ENCODE measurements around the gene BGLAP.

BGLAP gene

DNA sequence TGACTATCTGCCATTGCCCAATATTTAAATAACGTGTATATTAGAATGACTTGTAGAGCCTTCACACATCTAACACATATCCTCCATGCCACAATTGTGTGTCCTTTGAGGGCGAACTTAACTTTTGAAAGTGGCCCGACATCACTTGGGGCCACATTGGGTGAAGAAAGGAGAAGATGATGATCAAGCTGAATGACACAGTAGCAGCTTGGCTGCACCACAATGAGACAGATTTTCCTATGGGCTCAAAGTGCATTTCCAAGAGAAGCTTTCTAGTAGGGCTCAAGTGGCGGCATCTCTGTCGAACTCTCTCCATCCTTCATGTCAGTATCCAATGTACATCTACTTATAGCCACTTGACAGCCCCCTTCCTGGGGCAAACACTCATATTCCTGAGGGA, 3.7 kb upstream of the BGLAP start:
- no peaks in the 10 kb centered on the region for H3K27me3 Mint-ChIP-seq
- H3K4me3 Mint-ChIP-seq, result no peak overlapping the region
- H3K4me1 Mint-ChIP-seq (ENCODE audit: low read depth), result no peaks in the 10 kb centered on the region
- no peaks in the 10 kb centered on the region for H3K9me3 Mint-ChIP-seq (ENCODE audit: low read depth)
- peaks cover 9% of the 10 kb centered on the region for H3K36me3 Mint-ChIP-seq
- H3K27ac Mint-ChIP-seq, result no peak overlapping the region

DNA sequence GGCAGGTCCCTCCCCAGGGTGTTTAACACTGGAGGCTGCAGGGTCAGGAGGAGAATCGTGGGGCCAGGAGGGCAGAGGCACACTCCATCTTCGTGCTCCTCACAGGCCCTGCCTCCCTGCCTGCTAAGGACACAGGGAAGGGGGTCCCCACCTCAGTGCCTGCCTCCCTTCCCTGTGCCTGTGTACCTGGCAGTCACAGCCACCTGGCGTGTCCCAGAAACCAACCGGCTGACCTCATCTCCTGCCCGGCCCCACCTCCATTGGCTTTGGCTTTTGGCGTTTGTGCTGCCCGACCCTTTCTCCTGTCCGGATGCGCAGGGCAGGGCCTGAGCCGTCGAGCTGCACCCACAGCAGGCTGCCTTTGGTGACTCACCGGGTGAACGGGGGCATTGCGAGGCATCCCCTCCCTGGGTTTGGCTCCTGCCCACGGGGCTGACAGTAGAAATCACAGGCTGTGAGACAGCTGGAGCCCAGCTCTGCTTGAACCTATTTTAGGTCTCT, 623 bp upstream of the BGLAP start:
- H3K27ac Mint-ChIP-seq, result no peak overlapping the region
- H3K27me3 Mint-ChIP-seq, result no peaks in the 10 kb centered on the region
- peaks cover 16% of the 10 kb centered on the region for H3K4me1 Mint-ChIP-seq (ENCODE audit: low read depth)
- peaks cover 4% of the 10 kb centered on the region for H3K36me3 Mint-ChIP-seq
- no peaks in the 10 kb centered on the region for H3K9me3 Mint-ChIP-seq (ENCODE audit: low read depth)
- H3K4me3 Mint-ChIP-seq, result no peak overlapping the region

DNA sequence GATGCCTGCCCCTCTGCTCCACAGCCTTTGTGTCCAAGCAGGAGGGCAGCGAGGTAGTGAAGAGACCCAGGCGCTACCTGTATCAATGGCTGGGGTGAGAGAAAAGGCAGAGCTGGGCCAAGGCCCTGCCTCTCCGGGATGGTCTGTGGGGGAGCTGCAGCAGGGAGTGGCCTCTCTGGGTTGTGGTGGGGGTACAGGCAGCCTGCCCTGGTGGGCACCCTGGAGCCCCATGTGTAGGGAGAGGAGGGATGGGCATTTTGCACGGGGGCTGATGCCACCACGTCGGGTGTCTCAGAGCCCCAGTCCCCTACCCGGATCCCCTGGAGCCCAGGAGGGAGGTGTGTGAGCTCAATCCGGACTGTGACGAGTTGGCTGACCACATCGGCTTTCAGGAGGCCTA, 754 bp downstream of the BGLAP start:
- Mint-ChIP-seq H3K27me3 (no peaks in the 10 kb centered on the region), H3K4me3 (no peak overlapping the region), H3K4me1 (ENCODE audit: low read depth) (peaks cover 17% of the 10 kb centered on the region), H3K36me3 (no peaks in the 10 kb centered on the region), H3K9me3 (ENCODE audit: low read depth) (no peaks in the 10 kb centered on the region), H3K27ac (no peak overlapping the region)

DNA sequence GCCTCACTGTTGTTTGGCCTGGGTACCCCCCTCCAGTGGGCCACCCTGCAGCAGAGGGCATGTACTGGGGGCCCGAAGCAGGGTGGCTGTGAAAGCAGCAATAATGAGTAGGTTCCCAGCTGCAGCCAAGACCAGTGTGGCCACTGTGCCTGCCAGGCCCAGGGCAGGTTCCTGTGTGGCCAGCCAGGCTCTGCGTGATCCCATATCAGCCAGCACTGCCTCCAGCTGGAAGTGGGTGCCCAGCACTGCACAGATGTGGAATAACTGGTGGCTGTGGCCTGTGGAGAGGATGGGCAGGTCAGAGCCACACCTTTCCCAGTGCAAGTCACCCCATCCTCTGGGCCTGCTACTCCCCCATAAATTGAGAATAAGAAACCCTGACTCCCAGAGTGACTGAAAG, 2.1 kb downstream of the BGLAP start:
- Mint-ChIP-seq H3K4me3 (no peak overlapping the region), H3K27me3 (no peaks in the 10 kb centered on the region), H3K36me3 (no peaks in the 10 kb centered on the region), H3K27ac (no peak overlapping the region), H3K9me3 (ENCODE audit: low read depth) (no peaks in the 10 kb centered on the region), H3K4me1 (ENCODE audit: low read depth) (peaks cover 17% of the 10 kb centered on the region)

DNA sequence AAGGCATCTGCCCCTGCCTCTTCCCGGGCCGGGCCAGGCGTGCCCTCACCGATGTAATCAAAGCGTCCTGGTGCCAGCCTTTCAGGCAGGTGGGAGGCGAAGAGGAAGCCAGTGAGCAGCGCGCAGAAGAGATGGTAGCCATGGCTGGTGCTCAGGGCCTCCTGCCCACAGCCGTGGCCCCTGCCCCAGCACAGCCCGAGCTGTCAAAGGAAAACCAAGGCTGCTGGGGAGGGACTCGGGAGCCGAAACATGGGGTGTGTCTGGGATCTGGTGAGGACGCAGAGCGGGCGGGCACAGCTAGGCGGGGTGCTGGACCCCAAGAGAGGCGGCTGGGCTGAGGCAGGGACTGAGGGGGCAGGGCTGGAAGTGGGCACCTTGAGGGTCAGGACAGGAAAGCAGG, 2.7 kb downstream of the BGLAP start:
- Mint-ChIP-seq H3K9me3 (ENCODE audit: low read depth) (no peaks in the 10 kb centered on the region), H3K27me3 (no peaks in the 10 kb centered on the region), H3K36me3 (no peaks in the 10 kb centered on the region), H3K4me1 (ENCODE audit: low read depth) (peaks cover 17% of the 10 kb centered on the region), H3K4me3 (peak overlapping the region; percentile 81), H3K27ac (no peak overlapping the region)

DNA sequence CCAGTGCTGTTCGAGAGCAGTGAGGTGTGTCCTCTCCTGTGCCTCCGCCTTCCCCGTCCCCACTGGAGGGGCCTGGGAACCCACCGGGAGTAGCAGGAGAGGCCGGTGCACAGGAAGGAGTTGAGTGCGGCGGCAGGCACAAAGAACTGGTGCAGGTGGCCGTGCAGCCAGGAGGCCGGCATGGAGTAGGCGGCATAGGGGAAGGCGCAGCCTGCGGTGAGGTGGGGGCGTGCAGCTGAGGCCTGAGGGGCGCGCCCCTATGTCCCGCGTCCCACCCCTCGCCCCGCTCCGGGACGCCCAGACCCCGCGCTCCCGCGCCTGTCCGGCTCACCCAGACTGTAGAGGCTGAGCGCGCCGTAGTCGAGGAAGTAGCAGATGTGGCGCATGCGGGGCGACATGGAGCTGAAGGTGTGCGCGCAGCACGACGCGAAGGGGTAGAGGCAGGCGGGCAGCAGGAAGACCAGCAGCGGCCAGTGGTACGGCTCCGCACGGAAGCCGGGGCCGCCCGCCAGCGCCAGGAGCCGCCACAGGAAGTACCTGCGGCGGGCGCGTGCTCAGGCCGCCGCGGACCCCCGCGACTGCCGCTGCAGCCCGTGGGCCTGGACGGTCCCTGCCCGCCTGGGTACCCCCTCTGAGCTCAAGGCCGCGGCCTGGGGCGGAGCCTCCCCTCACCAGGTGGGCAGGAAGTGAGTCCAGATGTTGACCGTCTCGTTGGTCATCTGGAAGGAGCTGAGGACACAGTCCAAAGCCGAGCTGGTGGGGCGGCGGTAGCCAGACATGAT, 3.7 kb downstream of the BGLAP start:
- H3K9me3 Mint-ChIP-seq (ENCODE audit: low read depth), result no peaks in the 10 kb centered on the region
- peak overlapping the region; percentile 76 for H3K27ac Mint-ChIP-seq
- no peaks in the 10 kb centered on the region for H3K27me3 Mint-ChIP-seq
- H3K36me3 Mint-ChIP-seq, result no peaks in the 10 kb centered on the region
- peaks cover 17% of the 10 kb centered on the region for H3K4me1 Mint-ChIP-seq (ENCODE audit: low read depth)
- H3K4me3 Mint-ChIP-seq, result peak overlapping the region; percentile 81

DNA sequence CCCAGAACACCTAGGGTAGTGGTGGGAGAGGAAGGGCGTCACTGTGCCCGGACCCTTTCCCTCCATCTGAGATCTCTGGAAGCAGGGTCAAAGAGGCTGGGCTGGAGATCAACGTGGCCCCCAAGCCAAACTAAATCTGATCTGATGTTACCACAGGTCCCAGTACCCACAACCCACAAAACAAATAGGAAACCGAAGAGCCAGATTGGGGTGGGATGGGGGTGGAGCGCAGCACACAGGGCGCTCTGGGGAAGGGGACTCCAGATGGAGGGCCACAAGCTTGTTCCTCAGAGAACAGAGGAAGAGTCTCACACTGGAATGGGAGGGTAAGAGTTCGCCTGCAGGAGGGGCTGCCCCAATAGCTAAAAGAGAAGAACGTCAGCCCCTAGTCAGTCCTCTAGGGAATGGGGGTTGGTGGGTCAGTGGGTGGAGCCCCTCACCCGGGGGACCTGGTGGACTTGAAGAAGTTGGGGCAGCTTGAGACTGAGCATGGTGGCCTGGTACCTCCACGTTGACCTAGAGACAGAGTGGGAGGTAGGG, 4.3 kb downstream of the BGLAP start:
- Mint-ChIP-seq H3K27me3 (no peaks in the 10 kb centered on the region), H3K27ac (no peak overlapping the region), H3K4me1 (ENCODE audit: low read depth) (peaks cover 17% of the 10 kb centered on the region), H3K9me3 (ENCODE audit: low read depth) (no peaks in the 10 kb centered on the region), H3K4me3 (peak overlapping the region; percentile 28), H3K36me3 (no peaks in the 10 kb centered on the region)

DNA sequence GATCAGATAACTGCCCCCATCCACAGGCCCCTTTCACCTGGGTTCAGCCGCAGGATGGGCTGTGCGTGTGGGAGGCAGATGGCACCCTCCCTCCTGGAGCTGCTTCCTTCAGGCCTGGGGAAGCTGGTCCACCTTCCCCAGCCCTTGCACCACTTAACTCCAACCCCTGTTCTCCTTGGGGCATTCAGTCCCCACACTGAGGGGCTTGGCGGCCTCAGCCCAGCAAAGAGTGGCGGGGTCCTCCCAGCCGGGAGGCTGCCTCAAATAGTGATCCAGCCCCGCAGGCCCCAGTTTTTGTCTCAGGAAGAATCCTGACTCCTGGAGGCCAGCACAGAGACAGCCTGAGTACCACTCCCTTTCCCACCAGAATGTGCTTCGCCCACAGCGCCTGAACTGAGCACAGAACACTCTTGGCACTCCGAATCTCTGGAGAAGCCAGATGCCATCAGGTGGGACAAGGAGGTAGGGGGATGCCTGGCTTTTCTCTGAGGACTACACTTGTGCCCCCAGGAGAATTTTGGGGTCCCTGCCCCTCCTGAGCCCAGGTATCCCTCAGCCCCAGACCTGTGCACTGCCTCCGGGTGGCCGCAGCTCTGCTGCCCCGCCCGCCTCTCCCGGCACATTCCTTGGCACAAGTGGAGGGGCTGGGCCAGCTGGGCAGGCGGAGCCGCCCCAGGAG, 4.9 kb downstream of the BGLAP start:
- Mint-ChIP-seq H3K27me3 (no peaks in the 10 kb centered on the region), H3K4me1 (ENCODE audit: low read depth) (peaks cover 17% of the 10 kb centered on the region), H3K4me3 (no peak overlapping the region)

DNA sequence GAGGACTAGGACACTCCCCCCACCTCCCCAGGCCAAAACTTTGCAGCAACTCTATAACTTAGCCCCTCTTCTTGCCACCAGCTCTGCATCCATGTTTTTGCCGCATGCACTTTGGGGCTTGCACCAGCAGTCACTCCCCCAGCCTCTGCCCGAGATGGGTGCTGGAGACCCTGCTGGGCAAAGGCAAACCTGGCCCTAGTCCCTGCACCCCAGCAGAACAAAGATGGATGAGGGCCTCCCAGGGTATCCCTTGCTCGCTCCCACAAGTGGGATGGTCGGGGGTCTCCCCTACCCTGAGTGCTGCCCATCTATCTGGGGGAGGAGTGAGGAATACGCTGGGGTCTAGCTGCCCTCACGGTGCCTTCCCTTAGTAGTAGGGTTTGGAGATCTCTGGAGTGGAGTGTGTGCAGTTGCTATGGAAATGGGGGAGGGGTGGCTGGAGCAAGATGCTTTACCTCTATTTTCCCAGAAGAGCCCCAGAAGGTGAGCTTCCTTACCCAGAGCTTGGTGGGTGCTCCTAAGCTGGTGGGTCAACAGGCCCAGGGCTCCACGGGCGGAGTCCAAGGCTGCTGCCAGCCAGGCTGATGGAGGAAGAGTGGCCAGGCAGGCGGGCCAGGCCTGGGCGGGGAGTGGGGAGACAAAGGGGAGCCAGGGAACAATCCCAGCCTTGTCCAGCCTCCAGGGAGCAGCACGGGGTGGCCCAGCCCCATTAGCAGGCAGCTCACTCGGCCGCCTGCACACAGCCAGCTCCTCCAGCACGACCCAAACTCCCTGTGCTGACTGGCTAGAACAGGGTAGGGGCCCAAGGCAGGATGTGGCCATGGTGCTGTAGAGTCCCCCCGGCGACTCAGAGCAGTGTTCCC, 5.7 kb downstream of the BGLAP start, which contains the start of gene PAQR6:
TSS of gene PAQR6 (minus strand) at position 597 of the 863 bp plus-strand sequence. CDS start 1,325 bp downstream, outside the sequence.
- Mint-ChIP-seq H3K4me3 (peak within 1 kb of the TSS; percentile 5), H3K27ac (peak within 1 kb of the TSS; percentile 54), H3K4me1 (ENCODE audit: low read depth) (peaks cover 22% of the 10 kb centered on the region), H3K27me3 (no peaks in the 10 kb centered on the region), H3K9me3 (ENCODE audit: low read depth) (no peaks in the 10 kb centered on the region), H3K36me3 (no peaks in the 10 kb centered on the region)

More for the DNA sequence above, 4.9 kb downstream of the BGLAP start:
- no peaks in the 10 kb centered on the region for H3K9me3 Mint-ChIP-seq (ENCODE audit: low read depth)
- H3K36me3 Mint-ChIP-seq, result no peaks in the 10 kb centered on the region
- no peak overlapping the region for H3K27ac Mint-ChIP-seq

DNA sequence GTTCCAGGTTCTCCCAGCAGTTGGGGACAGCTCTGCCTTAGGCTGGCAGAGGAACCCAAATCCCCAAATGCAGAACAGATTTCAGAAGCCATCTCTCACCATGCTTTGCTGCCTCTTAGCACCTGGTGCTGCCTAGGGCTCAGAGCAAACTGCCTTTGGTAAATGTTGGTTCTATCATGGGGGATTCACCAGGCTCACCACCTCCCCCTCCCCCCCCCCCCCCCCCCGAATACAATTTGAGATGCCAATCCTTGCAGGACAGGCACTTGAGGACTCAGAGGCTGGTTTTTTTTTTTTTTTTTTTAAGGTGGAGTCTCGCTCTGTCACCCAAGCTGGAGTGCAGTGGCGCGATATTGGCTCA, 6.3 kb downstream of the BGLAP start:
- Mint-ChIP-seq H3K27ac (no peak overlapping the region), H3K4me1 (ENCODE audit: low read depth) (peaks cover 23% of the 10 kb centered on the region), H3K4me3 (no peak overlapping the region), H3K36me3 (no peaks in the 10 kb centered on the region), H3K9me3 (ENCODE audit: low read depth) (no peaks in the 10 kb centered on the region), H3K27me3 (no peaks in the 10 kb centered on the region)

DNA sequence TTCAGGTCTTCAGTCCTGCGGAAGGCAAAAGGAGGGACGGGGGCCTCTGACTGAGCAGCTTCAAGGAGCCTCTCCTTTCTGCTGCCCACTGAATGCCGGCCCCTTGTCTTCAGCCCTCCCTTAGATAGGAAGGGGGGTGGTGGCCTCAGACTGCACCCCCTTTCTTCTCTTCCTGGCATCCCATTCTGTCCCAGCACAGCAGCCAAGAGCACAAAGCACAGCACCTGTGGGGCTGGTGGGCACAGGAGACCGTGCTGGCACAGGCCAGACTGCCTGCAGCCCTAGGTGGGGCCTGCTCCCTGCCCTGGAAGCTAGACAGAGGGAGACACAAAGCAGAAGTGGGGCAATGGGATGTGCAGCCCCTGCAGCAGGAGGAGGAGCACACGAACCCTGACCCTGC, 7.6 kb downstream of the BGLAP start:
- no peaks in the 10 kb centered on the region for H3K27me3 Mint-ChIP-seq
- no peaks in the 10 kb centered on the region for H3K36me3 Mint-ChIP-seq
- no peak overlapping the region for H3K27ac Mint-ChIP-seq
- no peaks in the 10 kb centered on the region for H3K9me3 Mint-ChIP-seq (ENCODE audit: low read depth)
- no peak overlapping the region for H3K4me3 Mint-ChIP-seq
- H3K4me1 Mint-ChIP-seq (ENCODE audit: low read depth), result peaks cover 19% of the 10 kb centered on the region

DNA sequence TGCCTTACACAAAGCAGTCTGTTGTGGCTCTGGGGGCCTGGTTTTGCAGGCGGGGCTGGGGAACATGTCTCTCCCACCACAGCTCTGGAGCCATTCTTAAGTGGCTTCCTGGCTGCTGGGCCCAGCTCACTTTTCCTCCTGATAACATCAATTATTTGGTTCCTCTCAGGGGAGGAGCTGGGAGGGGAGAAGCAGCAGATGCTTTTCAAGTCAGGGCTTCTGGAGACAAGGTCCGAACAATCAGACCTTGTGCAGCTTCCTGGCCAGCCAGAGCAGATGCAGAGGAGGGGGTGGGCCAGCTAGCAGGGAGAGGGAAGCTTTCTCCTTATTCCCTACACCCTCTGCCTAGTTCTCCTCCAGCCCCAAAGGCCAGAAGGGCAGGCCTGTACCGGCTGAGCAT, 9.5 kb downstream of the BGLAP start:
- no peaks in the 10 kb centered on the region for H3K27me3 Mint-ChIP-seq
- H3K36me3 Mint-ChIP-seq, result no peaks in the 10 kb centered on the region
- H3K4me1 Mint-ChIP-seq (ENCODE audit: low read depth), result peaks cover 6% of the 10 kb centered on the region
- H3K4me3 Mint-ChIP-seq, result no peak overlapping the region
- H3K27ac Mint-ChIP-seq, result peak overlapping the region; percentile 16
- no peaks in the 10 kb centered on the region for H3K9me3 Mint-ChIP-seq (ENCODE audit: low read depth)

DNA sequence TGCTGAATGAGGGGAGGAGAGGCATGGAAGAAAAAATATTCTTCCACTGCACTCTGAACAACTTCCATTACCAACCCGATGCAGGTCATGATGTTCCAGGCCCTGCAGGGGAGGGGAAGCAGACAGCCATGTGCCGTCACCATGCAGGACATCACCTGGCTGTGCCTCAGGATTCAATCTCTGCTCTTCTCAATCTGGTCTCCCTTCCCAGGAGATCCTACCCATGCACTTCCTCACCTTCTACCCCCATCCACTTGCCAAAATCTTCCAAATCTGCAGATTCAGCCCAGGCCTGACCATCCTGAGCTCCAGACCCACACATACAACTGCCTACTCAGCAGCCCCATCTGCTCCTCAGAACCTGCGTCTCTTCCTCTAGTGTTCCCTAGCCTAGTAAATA, 11.7 kb downstream of the BGLAP start:
- no peaks in the 10 kb centered on the region for H3K9me3 Mint-ChIP-seq (ENCODE audit: low read depth)
- H3K27me3 Mint-ChIP-seq, result no peaks in the 10 kb centered on the region
- H3K4me3 Mint-ChIP-seq, result no peak overlapping the region
- peaks cover 14% of the 10 kb centered on the region for H3K4me1 Mint-ChIP-seq (ENCODE audit: low read depth)
- no peaks in the 10 kb centered on the region for H3K36me3 Mint-ChIP-seq
- peak overlapping the region; percentile 41 for H3K27ac Mint-ChIP-seq

DNA sequence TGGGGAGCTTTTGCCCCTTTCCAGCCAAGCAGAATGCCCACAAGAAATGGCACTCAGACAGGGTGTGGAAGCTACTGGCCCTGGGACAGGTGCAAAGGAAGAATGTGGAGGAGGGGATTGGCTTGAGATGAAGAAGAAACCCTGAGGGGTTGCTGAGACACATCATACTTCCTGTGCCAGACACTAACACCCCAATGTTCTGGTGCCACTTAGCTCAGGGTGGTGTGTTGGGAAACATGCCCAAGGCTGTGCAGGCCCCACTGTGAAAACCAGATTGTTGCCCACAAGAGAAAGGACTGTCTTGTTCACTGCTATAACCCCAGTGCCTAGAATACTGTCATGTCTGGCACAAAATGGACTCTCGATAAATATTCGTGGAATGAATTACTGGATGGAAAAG, 15.7 kb downstream of the BGLAP start:
- H3K36me3 Mint-ChIP-seq, result peaks cover 3% of the 10 kb centered on the region
- H3K9me3 Mint-ChIP-seq (ENCODE audit: low read depth), result no peaks in the 10 kb centered on the region
- H3K4me1 Mint-ChIP-seq (ENCODE audit: low read depth), result peaks cover 14% of the 10 kb centered on the region
- H3K27me3 Mint-ChIP-seq, result no peaks in the 10 kb centered on the region
- peak overlapping the region; percentile 38 for H3K27ac Mint-ChIP-seq
- no peak overlapping the region for H3K4me3 Mint-ChIP-seq

DNA sequence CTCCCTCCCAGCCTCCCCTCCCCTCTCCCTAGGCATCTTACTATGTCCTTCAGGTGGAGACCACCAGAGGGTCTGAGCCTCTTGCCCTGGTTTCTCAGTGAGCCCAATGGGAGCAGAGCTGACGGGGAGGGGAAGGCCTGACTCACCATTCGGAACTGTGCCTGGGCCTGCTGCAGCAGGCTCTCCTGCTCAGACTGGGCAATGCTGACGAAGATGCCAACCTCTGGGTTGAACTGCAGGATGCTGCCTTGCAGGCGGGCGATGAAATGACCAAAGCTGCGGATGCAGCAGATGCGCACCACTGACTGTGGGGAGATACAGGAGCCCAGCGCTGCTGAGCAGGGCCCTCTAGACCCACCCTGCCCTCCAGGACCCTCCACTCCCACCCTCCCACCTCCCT, 16.9 kb downstream of the BGLAP start:
- H3K4me3 Mint-ChIP-seq, result no peak overlapping the region
- no peaks in the 10 kb centered on the region for H3K9me3 Mint-ChIP-seq (ENCODE audit: low read depth)
- H3K36me3 Mint-ChIP-seq, result peaks cover 9% of the 10 kb centered on the region
- H3K27me3 Mint-ChIP-seq, result no peaks in the 10 kb centered on the region
- peaks cover 18% of the 10 kb centered on the region for H3K4me1 Mint-ChIP-seq (ENCODE audit: low read depth)
- no peak overlapping the region for H3K27ac Mint-ChIP-seq

All from activated naive CD8-positive, alpha-beta T cell (primary cell).